ENCODE data around the gene MAP3K21.

GRCh38 chr1:233372218-233373120 lies 44.9 kb downstream of the MAP3K21 start:
- TF ChIP-seq CTCF (optimal IDR thresholded peaks at IDR 0.05 in 1 of 3, IDR thresholded peaks at IDR 0.05 in 1 of 3, conservative IDR thresholded peaks at IDR 0.05 in 1 of 3; ENCODE audit: extremely low read depth in 1 of 3, insufficient read depth in 2 of 3, low read length in 3 of 3) (no peak), EZH2 (IDR thresholded peaks at IDR 0.05; ENCODE audit: low read length) (no peak)

Measured in keratinocyte (primary cell).